H1 (cell line): ENCODE data around the gene TRIM43. TPM values are rescaled to one million over a fixed set of nuclear protein-coding genes. Genes with fewer than 3 reads are reported as not detected.

Experiments
- CTCF ChIA-PET: fragments of 300-600 bp; sonication (Branson Sonifier 250); formaldehyde crosslinking; loops from one replicate; lab custom pipeline; 2021; ENCODE audit not compliant: partially characterized antibody; lab: Charles Lee
- POLR2A ChIA-PET: fragments of 300-600 bp; sonication (Branson Sonifier 250); formaldehyde crosslinking; loops from one replicate; lab custom pipeline; 2021; ENCODE audit warnings: inconsistent platforms; ENCODE audit not compliant: partially characterized antibody; lab: Charles Lee
- DNase-seq, 2 experiments: peaks; one replicate each; pipeline versions ENCODE4 v3.0.0 to v3.0.0-alpha.2; 2010 to 2022; ENCODE audit warnings: low spot score in 2 of 2, low read depth in 1 of 2, mixed read lengths in 1 of 2
- FAIRE-seq: peaks from 2 replicates; lab custom pipeline; 2011; peaks lifted over from hg19 to GRCh38; lab: Jason Lieb, UNC
- H2AFZ ChIP-seq: 2 replicates; pipeline ENCODE4 v1.8.1; 2012; ENCODE audit warnings: low read length, inconsistent platforms
- H2AK5ac ChIP-seq: 2 replicates; pipeline ENCODE4 v1.6.1; 2013; ENCODE audit warnings: low read depth, low read length
- H2BK120ac ChIP-seq: replicated peaks from 2 replicates; pipeline ENCODE3; 2013; ENCODE audit warnings: low read depth, low read length, inconsistent platforms
- H2BK12ac ChIP-seq: 2 replicates; pipeline ENCODE4 v1.6.1; 2013; ENCODE audit warnings: low read depth, low read length
- H2BK15ac ChIP-seq: 2 replicates; pipeline ENCODE4 v1.6.1; 2013; ENCODE audit warnings: low read length
- H2BK20ac ChIP-seq: 2 replicates; pipeline ENCODE4 v1.6.1; 2013; ENCODE audit warnings: low read length
- H2BK5ac ChIP-seq: 2 replicates; pipeline ENCODE4 v1.6.1; 2013; ENCODE audit warnings: low read depth, low read length
- H3K14ac ChIP-seq: 2 replicates; pipeline ENCODE4 v1.6.1; 2013; ENCODE audit warnings: inconsistent platforms; ENCODE audit not compliant: insufficient read length
- H3K18ac ChIP-seq: 2 replicates; pipeline ENCODE4 v1.6.1; 2013; ENCODE audit warnings: low read length; ENCODE audit errors: extremely low read depth
- H3K23ac ChIP-seq: 2 replicates; pipeline ENCODE4 v1.6.1; 2013; ENCODE audit warnings: inconsistent platforms; ENCODE audit not compliant: insufficient read length
- H3K23me2 ChIP-seq: 2 replicates; pipeline ENCODE4 v1.6.1; 2013; ENCODE audit warnings: low read depth, low read length
- H3K27ac ChIP-seq: 2 replicates; pipeline ENCODE4 v1.6.1; 2011; ENCODE audit warnings: low read depth, low read length, inconsistent platforms
- H3K27me3 ChIP-seq, 4 experiments: replicated peaks in 1 of 4; 1 replicate in 1 of 4; 2 replicates in 3 of 4; pipeline versions ENCODE4 v1.6.1 to v1.8.1; 2011 to 2013; ENCODE audit warnings: low read length in 3 of 4, mild to moderate bottlenecking in 3 of 4, inconsistent platforms in 2 of 4, mixed read lengths in 2 of 4, moderate library complexity in 1 of 4; ENCODE audit not compliant: control insufficient read depth in 3 of 4, insufficient read depth in 3 of 4; ENCODE audit errors: extremely low read depth in 1 of 4
- H3K36me3 ChIP-seq, 4 experiments: 2 replicates each; pipeline versions ENCODE4 v1.6.1 to v1.8.1; 2011 to 2013; ENCODE audit warnings: mild to moderate bottlenecking in 4 of 4, low read length in 3 of 4, moderate library complexity in 2 of 4, control low read depth in 1 of 4, inconsistent platforms in 1 of 4; ENCODE audit not compliant: insufficient read depth in 4 of 4, control insufficient read depth in 2 of 4
- H3K4ac ChIP-seq: replicated peaks from 2 replicates; pipeline ENCODE3; 2013; ENCODE audit warnings: low read length, low read depth, mixed read lengths, inconsistent platforms; ENCODE audit not compliant: insufficient read length
- H3K4me1 ChIP-seq, 4 experiments: replicated peaks in 1 of 4; 1 replicate in 1 of 4; 2 replicates in 3 of 4; pipeline versions ENCODE4 v1.6.1 to v1.8.1; 2011 to 2013; ENCODE audit warnings: low read length in 3 of 4, inconsistent platforms in 2 of 4, mixed read lengths in 1 of 4; ENCODE audit not compliant: insufficient read depth in 4 of 4, control insufficient read depth in 3 of 4
- H3K4me2 ChIP-seq, 2 experiments: 2 replicates each; pipeline versions ENCODE4 v1.6.1 to v1.8.1; 2011 to 2013; ENCODE audit warnings: low read depth in 2 of 2, low read length in 2 of 2, control low read depth in 1 of 2, inconsistent platforms in 1 of 2, mild to moderate bottlenecking in 1 of 2; ENCODE audit not compliant: insufficient read depth in 1 of 2
- H3K4me3 ChIP-seq, 4 experiments: fragments of 200-600, 300-600 bp in 1 of 4; sonication (generic), shearing (Covaris generic), sonication (Bioruptor Twin) in 1 of 4; 2 replicates each; pipeline versions ENCODE4 v1.5.1 to v1.8.1; 2011 to 2016; ENCODE audit warnings: low read length in 4 of 4, low read depth in 3 of 4, control low read depth in 2 of 4, inconsistent platforms in 2 of 4, mild to moderate bottlenecking in 2 of 4, mixed read lengths in 1 of 4, moderate library complexity in 1 of 4; ENCODE audit not compliant: insufficient read depth in 2 of 4; ENCODE audit errors: extremely low read depth in 1 of 4
- H3K56ac ChIP-seq: replicated peaks from 2 replicates; pipeline ENCODE3; 2013; ENCODE audit warnings: low read depth, mild to moderate bottlenecking, mixed read lengths, low read length, inconsistent platforms; ENCODE audit not compliant: insufficient read length
- H3K79me1 ChIP-seq: 2 replicates; pipeline ENCODE4 v1.6.1; 2013; ENCODE audit warnings: low read depth, low read length, control low read depth
- H3K79me2 ChIP-seq, 2 experiments: 2 replicates each; pipeline versions ENCODE4 v1.6.1 to v1.8.1; 2012 to 2013; ENCODE audit warnings: low read length in 2 of 2, mild to moderate bottlenecking in 2 of 2, inconsistent platforms in 1 of 2; ENCODE audit not compliant: insufficient read depth in 2 of 2, control insufficient read depth in 1 of 2
- H3K9ac ChIP-seq, 4 experiments: replicated peaks in 1 of 4; 1 replicate in 1 of 4; 2 replicates in 3 of 4; pipeline versions ENCODE4 v1.6.1 to v1.8.1; 2011 to 2013; ENCODE audit warnings: low read depth in 3 of 4, low read length in 3 of 4, control low read depth in 2 of 4, mild to moderate bottlenecking in 2 of 4, moderate library complexity in 2 of 4, inconsistent platforms in 1 of 4; ENCODE audit errors: extremely low read depth in 1 of 4
- H3K9me3 ChIP-seq, 2 experiments: 2 replicates each; pipeline versions ENCODE4 v1.6.1 to v1.8.1; 2012 to 2013; ENCODE audit warnings: mild to moderate bottlenecking in 2 of 2, moderate library complexity in 2 of 2, control low read depth in 1 of 2, inconsistent platforms in 1 of 2, low read depth in 1 of 2, low read length in 1 of 2, mixed read lengths in 1 of 2; ENCODE audit not compliant: insufficient read depth in 2 of 2
- H4K20me1 ChIP-seq, 2 experiments: replicated peaks in 1 of 2; 2 replicates each; pipeline versions ENCODE3 to v1.8.1; 2011 to 2013; ENCODE audit warnings: inconsistent platforms in 2 of 2, low read length in 2 of 2, mild to moderate bottlenecking in 1 of 2; ENCODE audit not compliant: insufficient read depth in 2 of 2, control insufficient read depth in 1 of 2
- H4K5ac ChIP-seq: 2 replicates; pipeline ENCODE4 v1.6.1; 2013; ENCODE audit warnings: low read length, low read depth, mixed read lengths, inconsistent platforms; ENCODE audit not compliant: insufficient read length
- H4K8ac ChIP-seq: 2 replicates; pipeline ENCODE4 v1.8.0; 2013; ENCODE audit warnings: mild to moderate bottlenecking, moderate library complexity, low read length, inconsistent platforms; ENCODE audit not compliant: insufficient read depth; ENCODE audit errors: extremely low read depth
- H4K91ac ChIP-seq: replicated peaks from 2 replicates; pipeline ENCODE3; 2013; ENCODE audit warnings: low read length, mixed read lengths, inconsistent platforms; ENCODE audit not compliant: insufficient read length
- BCL11A ChIP-seq, 2 experiments: IDR thresholded peaks; one replicate each; pipeline ENCODE4 v1.6.1; 2011; ENCODE audit warnings: low read depth in 2 of 2, low read length in 2 of 2, mild to moderate bottlenecking in 2 of 2
- CHD1 ChIP-seq: IDR thresholded peaks from 2 replicates; pipeline ENCODE4 v1.6.1; 2012; ENCODE audit warnings: low read depth, low read length, improper control_type of control experiment
- CTCF ChIP-seq, 3 experiments: IDR thresholded peaks; 1 replicate in 2 of 3; 2 replicates in 1 of 3; pipeline versions ENCODE4 v1.5.1 to v1.6.1; 2011; ENCODE audit warnings: low read length in 3 of 3, mild to moderate bottlenecking in 3 of 3, inconsistent platforms in 2 of 3, low read depth in 1 of 3, moderate library complexity in 1 of 3; ENCODE audit not compliant: insufficient read depth in 1 of 3; ENCODE audit errors: control extremely low read depth in 1 of 3
- FOSL1 ChIP-seq: IDR thresholded peaks from 2 replicates; pipeline ENCODE4 v1.6.1; 2011; ENCODE audit warnings: mild to moderate bottlenecking, low read depth, low read length, moderate library complexity; ENCODE audit not compliant: insufficient read depth
- GTF2F1 ChIP-seq: IDR thresholded peaks from 2 replicates; pipeline ENCODE4 v1.6.1; 2012; ENCODE audit warnings: low read depth, low read length, improper control_type of control experiment, borderline replicate concordance
- HDAC6 ChIP-seq: IDR thresholded peaks from one replicate; pipeline ENCODE4 v1.7.1; 2012; ENCODE audit warnings: low read depth, mild to moderate bottlenecking, inconsistent platforms, low read length, moderate library complexity
- NANOG ChIP-seq: IDR thresholded peaks from 2 replicates; pipeline ENCODE4 v1.6.1; 2011; ENCODE audit warnings: low read length, low read depth, mild to moderate bottlenecking, inconsistent platforms; ENCODE audit not compliant: insufficient read depth, poor library complexity, severe bottlenecking
- RXRA ChIP-seq: IDR thresholded peaks from 2 replicates; pipeline ENCODE4 v1.6.1; 2011; ENCODE audit warnings: low read depth, mild to moderate bottlenecking, low read length, moderate library complexity; ENCODE audit not compliant: insufficient read depth
- SIX5 ChIP-seq: IDR thresholded peaks from 2 replicates; pipeline ENCODE4 v1.6.1; 2011; ENCODE audit warnings: mild to moderate bottlenecking, low read depth, low read length
- SRF ChIP-seq: IDR thresholded peaks from 2 replicates; pipeline ENCODE4 v1.6.1; 2011; ENCODE audit warnings: mild to moderate bottlenecking, low read depth, low read length, moderate library complexity
- WGBS, 2 experiments: shearing (Covaris generic) in 1 of 2; methylation state at CpG; one replicate each; pipeline versions ENCODE4 v1.1.6 to v1.1.7; 2013 to 2015; ENCODE audit warnings: low lambda C conversion rate in 2 of 2, mixed read lengths in 2 of 2, inconsistent platforms in 1 of 2, low coverage in 1 of 2, missing lambda C conversion rate in 1 of 2; ENCODE audit not compliant: insufficient replicate concordance in 2 of 2, insufficient coverage in 1 of 2, insufficient read length in 1 of 2; ENCODE audit errors: extremely low coverage in 1 of 2, missing lambda C conversion rate in 1 of 2; 5-methylcytosine and 5-hydroxymethylcytosine counted together
- polyA plus RNA-seq, 7 experiments: library from polyadenylated mRNA; depleted of rRNA in 3 of 7; stranded (reverse) in 5 of 7; unstranded in 2 of 7; fragments of >200 nt in 5 of 7; fragments of 200-250 nt in 2 of 7; gene quantifications; 1 replicate in 5 of 7; 2 replicates in 1 of 7; 4 replicates in 1 of 7; pipeline versions ENCODE4 v1.2.1 to v1.2.3, GENCODE V29; 2011 to 2013; ENCODE audit warnings: missing spikeins in 2 of 7, mixed read lengths in 2 of 7
- total RNA-seq: library from RNA; stranded (reverse); fragmentation: NEBNext Ultra II Directional; extraction: Animal tissue kit (Norgen Biotek cat#: 25700); gene quantifications from 2 replicates; pipeline ENCODE4 v1.2.1, GENCODE V29; 2021

The TRIM43 gene
- total and polyA plus RNA-seq, 2 of the 8 experiments (the other 6 are each of a cell fraction or from before 2014, with no cell fraction given), result not detected

DNA sequence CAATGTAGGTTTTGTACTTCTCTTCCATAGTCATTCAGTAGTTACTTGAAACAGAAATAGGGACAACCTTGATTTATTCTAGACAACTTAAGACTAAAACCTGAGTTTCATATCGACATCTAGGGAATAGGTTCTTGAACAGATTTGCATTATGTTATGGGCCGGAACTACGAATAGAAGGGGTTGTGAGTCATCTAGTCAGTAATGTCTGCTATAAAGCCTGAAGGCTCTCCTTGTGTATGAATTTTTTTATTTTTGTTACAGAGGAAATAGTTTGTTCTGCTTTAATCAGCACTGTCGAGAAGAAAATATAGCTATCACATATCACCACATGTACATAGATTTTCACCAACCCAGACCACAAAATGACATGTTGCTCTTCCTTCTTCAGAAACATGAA is 17.3 kb upstream of the TRIM43 start:
- no peak overlapping the region for H4K91ac ChIP-seq
- TF ChIP-seq CHD1, result no peak
- no peak for TF ChIP-seq NANOG
- TF ChIP-seq SRF, result no peak
- no peak for TF ChIP-seq CTCF (IDR thresholded peaks at IDR 0.05; ENCODE audit: control extremely low read depth in 1 of 3, insufficient read depth in 1 of 3, low read depth in 1 of 3, low read length in 3 of 3)
- TF ChIP-seq HDAC6, result no peak
- TF ChIP-seq GTF2F1, result no peak
- TF ChIP-seq SIX5, result no peak
- no peak for TF ChIP-seq FOSL1
- no peak for TF ChIP-seq BCL11A (IDR thresholded peaks at IDR 0.05; ENCODE audit: low read depth in 2 of 2, low read length in 2 of 2)
- TF ChIP-seq RXRA, result no peak
- TF ChIP-seq, all 59 proteins: peak for 0
- 87% methylated on average over 4 of the region's 4 CpGs; no CpG with 5 or more reads in 1 of the 2 experiments for WGBS, 2 experiments
- FAIRE-seq (no peak), DNase-seq (no peak)
- Histone ChIP-seq H4K20me1 (no peaks in the 10 kb centered on the region), H3K4ac (no peak overlapping the region), H3K4me3 (no peak overlapping the region), H3K4me2 (no peak overlapping the region), H3K9ac (no peak overlapping the region), H3K56ac (no peak overlapping the region), H2BK20ac (no peak overlapping the region), H3K79me1 (no peaks in the 10 kb centered on the region), H4K5ac (no peak overlapping the region), H2AK5ac (no peak overlapping the region), H3K14ac (no peak overlapping the region), H3K9me3 (peaks cover 54 to 57% of the 10 kb centered on the region in 2 experiments), H3K27ac (no peak overlapping the region), H3K27me3 (no peaks in the 10 kb centered on the region), H3K79me2 (no peaks in the 10 kb centered on the region), H2BK5ac (no peak overlapping the region), H3K4me1 (no peaks in the 10 kb centered on the region), H3K23ac (no peak overlapping the region), H2BK120ac (no peak overlapping the region), H3K23me2 (no peaks in the 10 kb centered on the region), H2BK12ac (no peak overlapping the region), H2AFZ (no peak overlapping the region), H3K36me3 (no peaks in the 10 kb centered on the region), H4K8ac (no peak overlapping the region), H3K18ac (no peak overlapping the region), H2BK15ac (no peak overlapping the region)
- ChIA-PET POLR2A (no interaction called here), CTCF (no interaction called here)
